Stimulated activated CD4-positive, alpha-beta T cell treated with anti-CD3 and anti-CD28 coated beads, Interleukin-1b, Interleukin-23, amount 100 ng/mL, for 48 hours (primary cell): ENCODE data around the gene SEMA7A.
"Not testable (repeated sequence)": the region's sequence is repeated elsewhere in the genome, so short reads cannot be mapped to it uniquely, and the experiment has no call there.

Experiments
- DNase-seq: peaks from one replicate; pipeline ENCODE4 v3.0.0-alpha.2; 2020

SEMA7A gene

GRCh38 chr15:74399511-74400312, 34.0 kb downstream of the SEMA7A start:
- peak; percentile 63 for DNase-seq

DNA sequence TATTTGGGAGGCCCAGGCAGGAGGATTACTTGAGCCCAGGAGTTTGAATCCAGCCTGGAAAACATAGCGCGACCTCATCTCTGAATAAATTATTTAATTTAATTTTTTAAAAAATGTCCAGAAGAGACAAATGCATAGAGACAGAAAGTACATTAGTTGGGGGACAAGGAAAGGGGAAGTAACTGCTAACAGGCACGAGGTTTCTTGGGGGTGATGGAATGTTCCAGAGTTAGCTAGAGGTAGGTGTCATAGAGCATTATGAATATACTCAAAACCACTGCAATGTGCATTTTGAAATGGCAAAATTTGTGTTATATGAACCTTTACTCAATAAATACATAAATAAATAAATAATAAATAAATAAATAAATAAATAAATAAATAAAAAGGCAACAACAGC, 34.7 kb downstream of the SEMA7A start:
- DNase-seq: no peak

GRCh38 chr15:74398183-74398582, 35.6 kb downstream of the SEMA7A start:
- DNase-seq: no peak

DNA sequence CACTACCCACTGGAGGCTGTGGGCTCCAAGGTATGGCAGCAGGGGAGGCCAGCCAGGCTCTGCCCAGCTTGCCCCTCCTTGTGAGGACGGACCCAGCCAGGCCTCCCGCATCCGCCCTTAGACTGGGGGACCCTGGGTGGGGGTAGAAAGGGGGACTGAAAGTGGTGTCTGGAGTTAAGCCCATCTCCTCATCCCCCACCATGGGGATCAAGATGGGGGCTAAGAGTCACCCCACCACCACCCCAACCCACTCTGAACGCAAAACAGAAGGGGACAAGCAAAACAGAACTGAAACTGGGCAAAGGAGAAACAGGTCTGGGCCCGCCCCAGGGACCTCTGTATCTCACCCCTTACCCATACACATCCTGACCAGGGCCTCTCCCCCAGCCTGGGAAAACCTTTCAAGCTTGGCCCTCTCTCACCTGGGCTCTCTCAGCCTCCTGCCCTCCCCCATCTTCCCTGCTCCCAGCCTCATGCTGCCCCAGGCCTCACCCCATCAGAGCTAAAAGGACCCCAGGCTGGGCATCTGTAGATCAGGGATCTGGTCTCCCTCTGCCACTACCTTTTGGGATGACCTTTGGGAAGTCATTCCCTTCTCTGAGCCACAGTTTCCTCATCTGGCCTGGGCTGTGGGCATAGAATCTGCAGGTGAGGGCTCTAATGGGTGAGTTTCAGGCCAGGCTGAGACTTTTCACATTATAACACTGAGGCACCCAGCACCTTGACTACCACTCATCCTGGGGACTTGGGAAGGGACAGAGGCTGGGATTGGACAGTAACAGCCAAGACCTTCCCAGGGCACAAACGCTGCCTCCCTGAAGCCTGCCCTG, 36.3 kb downstream of the SEMA7A start:
- DNase-seq: no peak

- peak; percentile 78 for DNase-seq
Observed at GRCh38 chr15:74396445-74397238, 37.1 kb downstream of the SEMA7A start.

GRCh38 chr15:74396146-74396438, 37.7 kb downstream of the SEMA7A start:
- DNase-seq: no peak

- no peak for DNase-seq
Observed at GRCh38 chr15:74395319-74396145, 38.2 kb downstream of the SEMA7A start.

- DNase-seq: no peak
Observed at GRCh38 chr15:74394090-74394846, 39.5 kb downstream of the SEMA7A start.

DNA sequence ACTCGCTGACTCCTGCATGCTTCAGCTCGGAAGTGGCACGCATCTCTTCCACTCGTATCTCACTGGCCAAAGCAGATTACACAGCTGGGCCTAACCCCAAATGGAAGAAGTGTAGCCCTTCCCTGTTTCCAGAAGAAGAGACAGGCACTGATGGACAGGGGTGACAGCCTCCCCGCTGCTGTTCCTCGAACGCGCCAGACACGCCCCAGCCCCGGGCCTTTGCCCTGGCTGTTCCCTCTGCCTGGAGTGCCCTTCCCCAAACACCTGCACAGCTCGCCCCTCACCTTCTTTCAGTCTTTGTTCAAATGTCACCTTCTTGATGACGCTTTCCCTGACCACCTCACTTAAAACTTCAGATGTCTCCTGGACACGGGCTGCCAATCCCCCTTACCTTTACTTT, 40.3 kb downstream of the SEMA7A start:
- no peak for DNase-seq

GRCh38 chr15:74392902-74393301, 40.9 kb downstream of the SEMA7A start:
- DNase-seq: no peak

DNA sequence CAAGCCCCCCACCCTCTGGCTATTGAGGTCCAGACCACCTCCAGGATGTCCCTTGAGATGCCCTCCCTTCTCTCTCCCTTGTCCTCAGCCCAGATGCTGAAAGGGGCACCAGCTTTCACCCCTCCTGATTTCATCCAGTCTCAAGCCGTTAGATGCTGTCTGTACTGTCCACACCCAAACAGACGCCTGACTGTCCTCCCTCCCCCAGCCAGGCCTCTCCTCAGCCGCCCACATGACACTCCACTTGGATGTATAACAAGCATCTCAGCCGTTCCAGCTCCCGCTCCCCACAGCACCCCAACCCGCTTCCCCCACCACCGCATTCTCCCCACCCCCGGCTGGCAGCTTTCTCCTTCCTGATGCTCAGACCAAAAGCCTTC, 41.3 kb downstream of the SEMA7A start:
- no peak for DNase-seq

DNA sequence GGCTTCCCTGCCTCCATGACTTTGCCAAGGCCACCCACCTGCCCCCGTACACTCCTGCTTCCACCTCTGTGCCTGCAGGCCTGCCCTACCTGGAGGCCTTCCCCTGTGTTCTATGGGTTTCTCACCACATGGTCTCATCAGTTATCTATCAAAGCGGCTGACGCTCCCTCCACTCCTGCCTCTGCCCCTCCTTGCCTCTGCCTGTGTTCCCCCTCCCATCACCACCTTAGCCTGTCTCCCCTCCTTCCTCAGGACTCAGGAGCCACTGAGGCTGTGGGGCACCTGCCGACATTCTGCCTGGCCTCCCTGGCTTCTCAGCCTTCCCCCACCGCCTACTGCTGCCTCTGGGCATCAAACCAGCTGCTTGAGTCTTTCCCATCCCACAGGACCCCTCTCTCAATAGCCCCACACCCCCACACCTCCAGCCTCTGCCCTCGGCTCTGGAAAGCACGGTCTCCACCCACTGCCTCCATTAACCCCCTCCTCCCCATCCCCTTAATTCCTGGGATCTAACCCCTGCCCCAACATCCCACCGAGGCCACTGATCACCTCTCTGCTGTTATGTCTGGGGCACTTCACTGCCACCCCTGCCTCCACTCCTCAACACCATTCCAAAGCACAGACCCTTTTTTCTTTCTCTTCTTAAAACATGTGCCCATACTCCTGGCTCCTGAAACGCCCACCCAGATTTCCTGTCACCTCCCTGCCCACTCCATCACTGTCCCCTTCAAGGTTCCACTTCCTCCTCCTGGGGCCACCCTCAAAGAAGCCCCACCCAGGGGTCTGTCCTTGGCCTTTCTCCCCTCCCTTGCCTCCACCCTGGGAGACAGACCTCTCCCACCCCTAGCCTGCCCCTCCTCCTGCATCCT, 41.9 kb downstream of the SEMA7A start:
- no peak for DNase-seq

DNA sequence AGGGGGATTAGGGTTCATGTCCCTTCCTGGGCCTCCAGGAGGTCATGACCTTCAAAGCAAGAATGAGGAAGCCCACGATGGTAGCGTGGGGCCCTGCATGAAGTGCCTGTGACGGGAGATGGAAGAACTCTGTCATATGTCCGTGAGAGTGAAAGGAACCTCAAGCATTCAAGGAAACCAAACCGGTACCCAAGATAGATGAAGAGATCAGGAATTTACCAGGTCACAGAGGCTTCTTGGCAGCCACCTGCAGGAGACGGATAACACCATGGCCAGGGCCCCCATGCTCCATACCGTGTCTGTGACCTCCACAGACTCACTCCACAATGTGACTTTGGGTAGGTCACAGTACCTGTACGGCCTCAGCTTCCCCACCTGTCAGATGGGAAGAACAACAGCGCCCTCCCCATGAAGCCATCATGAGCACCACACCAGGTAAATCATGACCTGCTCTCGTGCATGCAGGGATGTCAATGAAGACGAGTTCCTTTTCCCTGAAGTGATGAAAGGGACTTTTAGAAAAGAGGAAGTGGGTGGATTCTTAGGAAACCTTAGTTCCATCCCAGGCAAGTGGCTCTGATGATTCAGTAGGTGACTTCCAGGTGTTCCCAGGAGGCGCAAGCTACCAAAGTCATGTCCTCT, 43.0 kb downstream of the SEMA7A start:
- no peak for DNase-seq

GRCh38 chr15:74390049-74390646, 43.6 kb downstream of the SEMA7A start:
- not testable (repeated sequence) for DNase-seq

DNA sequence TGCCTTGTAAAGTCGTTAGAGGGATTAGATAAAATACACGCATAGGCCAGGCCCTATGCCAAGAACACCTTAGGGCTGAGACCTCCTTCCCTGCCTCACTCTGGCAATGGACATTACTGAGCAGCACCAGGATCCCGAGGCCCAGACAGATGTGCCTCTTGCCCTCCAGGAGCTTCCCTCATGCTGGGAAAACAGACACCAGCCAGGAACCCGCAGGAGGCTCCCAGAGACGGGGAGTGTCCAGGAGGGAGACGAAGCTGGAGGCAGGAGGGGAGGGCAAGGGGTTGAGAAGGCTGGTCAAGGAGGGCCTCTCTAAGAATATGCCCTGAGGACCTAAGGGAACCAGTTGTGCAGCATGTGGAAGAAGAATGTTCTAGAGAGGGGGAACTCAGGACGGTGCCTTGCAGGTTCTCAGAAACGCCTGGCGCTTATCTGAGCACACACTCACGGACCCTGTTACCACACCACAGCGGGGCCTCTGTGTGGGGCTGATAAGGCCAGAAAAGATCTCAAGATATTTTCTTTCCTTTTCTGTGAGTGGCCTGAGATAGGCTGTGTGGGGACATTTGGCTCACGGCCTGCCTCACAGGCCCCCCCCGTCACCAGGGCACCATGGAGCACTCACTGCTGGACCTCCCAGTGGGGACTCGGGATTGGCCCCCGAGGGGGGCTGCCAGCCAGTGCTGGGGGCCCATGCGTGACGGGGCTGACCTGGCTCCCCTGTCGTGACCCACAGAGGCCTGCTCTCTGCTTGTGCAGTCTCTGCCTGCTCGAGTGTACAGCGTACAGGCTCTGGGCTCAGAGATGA, 44.3 kb downstream of the SEMA7A start:
- DNase-seq: no peak

DNA sequence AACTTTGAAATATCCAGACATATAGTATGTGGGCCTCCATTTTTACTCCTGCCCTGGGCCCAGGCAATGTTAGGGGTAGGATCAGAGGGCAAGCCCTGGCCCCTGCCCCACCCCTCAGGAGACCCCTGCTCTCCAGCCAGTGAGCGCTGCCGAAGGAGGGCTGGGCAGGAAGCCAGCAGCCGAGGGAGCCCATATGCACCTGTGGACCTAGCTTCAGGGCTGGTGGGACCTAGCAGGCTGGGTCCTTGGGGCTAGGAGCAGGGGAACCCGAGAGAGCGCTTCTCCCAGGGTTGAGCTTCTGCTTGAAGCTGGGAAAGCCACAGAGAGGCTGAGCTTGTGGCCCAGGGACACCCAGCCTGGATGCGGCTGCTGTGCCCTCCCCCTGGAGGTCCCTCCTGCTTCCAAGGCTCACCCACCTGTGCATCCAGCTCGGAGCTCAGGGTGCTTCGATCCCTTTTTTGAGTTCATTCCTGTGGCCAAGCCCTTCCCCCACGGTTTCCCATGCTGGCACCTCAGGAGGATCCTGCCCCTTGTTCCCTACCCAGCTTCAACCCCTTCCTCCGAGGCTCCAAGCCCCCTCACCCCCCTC, 45.3 kb downstream of the SEMA7A start:
- DNase-seq: no peak

GRCh38 chr15:74387621-74388362, 46.0 kb downstream of the SEMA7A start:
- DNase-seq: no peak

DNA sequence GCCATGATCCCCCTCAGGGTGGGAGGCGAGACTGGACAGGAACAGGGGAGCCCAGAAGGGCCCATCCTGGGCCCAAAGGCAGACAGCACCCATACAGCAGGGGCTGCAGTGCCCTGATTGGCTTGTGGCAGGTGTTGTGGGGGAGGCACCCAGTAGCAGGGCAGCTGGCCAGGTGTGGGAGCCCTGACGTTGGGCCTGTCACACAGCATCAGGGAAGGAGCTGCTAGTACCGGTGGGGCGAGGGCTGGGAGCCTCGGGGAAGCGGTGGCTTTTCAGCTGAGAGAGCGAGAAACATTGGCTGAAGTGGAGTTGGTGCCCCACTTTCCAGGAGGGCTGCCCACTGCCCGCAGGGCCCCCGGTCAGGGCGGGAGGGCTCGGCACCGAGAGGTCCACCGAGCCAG, 46.6 kb downstream of the SEMA7A start:
- DNase-seq: no peak
